ENCODE data around the gene SET. TPM values are rescaled to one million over a fixed set of nuclear protein-coding genes. Genes with fewer than 3 reads are reported as not detected.
A peak's percentile ranks its signal among the peaks of the same experiment; 100 is the strongest.
"Not testable (repeated sequence)": the region's sequence is repeated elsewhere in the genome, so short reads cannot be mapped to it uniquely, and the experiment has no call there.

The SET gene
- total RNA-seq, 1 donor from 2014 or later = 298 TPM

DNA sequence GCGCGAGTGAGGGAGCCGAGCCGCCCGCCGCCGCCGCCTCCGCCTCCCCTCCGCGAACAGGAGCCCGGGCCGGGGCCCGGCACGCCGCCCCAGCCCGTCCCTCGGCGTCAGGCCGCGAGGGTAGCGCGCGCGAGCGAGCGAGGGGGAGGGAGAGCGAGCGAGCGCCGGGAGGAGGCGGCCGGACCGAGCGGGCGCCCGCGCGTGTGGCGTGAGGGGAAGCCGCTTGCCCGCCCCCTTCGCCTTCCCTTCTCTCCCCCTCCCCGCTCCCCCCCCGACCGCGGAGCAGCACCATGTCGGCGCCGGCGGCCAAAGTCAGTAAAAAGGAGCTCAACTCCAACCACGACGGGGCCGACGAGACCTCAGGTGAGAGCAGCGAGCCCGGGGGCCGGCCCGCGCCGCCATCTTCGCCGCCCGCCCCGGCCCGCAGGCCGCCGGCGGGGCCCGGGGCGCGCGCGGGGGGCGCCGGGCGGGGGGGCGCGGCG, 312 bp downstream of the SET start:
- DNase-seq = no peak

DNA sequence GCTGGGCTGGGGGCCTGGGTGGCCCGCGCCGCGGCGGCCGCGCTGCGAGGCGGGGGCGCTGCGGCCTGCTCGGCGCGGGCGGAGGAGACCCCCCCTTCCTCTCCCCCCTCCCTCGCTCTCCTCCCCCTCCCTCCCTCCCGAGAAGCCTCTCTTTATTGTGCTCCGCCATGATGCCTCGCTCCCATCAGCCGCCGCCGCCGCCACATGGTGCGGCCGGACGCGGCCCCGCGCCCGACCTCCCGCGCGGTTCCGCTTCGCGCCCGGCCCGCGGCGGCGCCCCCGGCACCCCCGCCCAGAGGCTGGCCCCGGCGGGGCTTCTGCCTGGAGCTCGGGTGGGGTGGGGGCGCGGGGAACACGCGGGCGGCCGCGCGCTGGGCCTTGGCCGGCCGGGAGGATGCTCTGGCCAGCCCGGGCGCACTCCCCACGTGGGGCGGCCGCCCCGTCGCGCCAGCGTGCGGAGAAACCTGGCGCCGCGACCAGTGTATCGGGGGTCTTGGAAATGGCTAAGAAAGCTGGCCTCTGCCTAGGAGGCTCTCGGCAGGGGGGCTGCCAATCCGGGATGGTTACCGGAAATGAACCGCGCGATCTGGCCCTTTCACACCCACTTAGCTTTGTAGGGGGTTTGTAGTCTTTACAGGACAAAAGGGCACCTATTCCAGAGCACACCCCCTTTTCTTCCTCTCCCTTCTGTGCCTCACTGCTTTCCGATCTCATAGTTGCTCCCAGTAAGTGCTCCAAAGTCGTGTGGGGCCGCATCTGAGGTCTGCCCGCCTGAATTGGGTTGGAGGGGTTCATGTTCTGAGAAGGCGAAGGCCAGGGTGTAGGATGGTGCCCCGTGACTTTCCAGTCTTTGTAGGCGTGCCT, 1.0 kb downstream of the SET start:
- DNase-seq = peak; percentile 6

DNA sequence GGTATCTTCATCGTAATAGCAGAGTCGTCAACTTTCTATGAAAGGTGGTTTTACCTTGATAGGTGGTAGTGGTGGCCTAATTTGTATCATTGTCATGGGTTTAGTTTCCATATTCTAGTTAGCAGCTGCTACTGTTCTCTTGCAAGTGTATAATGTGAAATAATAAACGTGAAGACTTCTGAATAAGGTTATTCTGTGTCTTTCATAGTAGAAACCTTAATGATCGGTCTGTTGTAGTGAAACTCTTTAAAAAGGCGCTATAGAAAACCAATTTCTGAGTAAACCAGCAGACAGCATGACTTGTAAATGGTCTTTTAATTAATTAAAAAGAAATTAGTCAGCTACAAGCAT, 1.6 kb downstream of the SET start:
- DNase-seq = no peak

DNA sequence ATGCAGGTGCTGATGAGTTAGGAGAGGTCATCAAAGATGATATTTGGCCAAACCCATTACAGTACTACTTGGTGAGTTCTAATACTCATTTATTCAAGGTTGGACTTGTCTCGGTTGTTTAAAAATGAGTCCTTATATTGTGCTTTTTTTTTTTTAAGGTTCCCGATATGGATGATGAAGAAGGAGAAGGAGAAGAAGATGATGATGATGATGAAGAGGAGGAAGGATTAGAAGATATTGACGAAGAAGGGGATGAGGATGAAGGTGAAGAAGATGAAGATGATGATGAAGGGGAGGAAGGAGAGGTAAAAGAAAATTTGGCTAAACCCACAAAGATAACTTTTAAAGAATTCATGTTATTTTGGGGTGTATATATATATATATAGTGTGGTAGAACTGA, 4.7 kb downstream of the SET start:
- not testable (repeated sequence) for DNase-seq

DNA sequence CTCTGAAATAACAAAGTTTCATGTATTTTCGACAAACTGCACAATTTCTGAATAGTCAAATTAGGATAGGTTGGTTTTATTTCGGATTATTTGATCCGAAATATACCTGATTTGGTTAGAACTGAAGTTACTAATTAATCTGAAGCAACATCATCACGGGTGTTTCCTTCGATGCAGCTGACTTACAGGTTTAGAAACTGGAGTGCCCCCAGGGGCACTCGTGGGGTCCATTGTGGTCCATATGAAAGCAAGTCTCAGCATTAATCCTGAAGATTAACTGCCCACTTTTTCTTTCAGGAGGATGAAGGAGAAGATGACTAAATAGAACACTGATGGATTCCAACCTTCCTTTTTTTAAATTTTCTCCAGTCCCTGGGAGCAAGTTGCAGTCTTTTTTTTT, 5.3 kb downstream of the SET start:
- no peak for DNase-seq

DNA sequence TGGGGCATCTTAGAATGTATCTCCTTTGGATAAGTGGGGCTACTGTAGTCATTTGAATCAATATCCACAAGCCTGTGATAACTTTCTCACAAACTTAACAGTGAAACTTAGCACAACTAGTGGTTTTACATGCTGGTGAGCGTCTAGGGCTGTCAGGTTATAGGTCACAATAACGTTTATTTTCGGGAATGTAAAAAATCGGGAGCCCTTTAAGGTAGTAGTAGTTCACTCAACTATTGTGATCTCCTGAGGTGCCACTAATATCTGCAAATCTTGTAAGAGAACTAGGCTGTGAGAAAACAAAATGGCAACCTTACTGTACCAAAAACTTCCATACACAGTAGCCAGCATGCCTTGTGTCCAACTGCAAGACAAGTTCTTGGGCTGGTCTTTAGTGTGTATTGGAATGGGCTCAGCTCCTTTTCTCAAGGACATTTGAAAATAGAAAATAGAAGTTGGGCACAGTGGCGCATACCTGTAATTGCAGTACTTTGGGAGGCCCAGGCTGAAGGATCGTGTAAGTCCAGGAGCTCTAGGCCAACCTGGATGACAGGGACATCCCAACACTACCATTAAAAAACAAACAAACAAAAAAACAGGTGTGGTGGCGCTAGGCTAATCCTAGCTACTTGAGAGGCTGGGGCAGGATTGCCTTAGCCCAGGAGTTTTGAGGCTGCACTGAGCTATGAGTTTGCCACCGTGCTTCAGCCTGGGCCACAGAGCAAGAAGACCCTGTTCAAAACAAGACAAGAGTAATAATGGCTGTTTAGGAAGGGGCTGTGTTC, 8.1 kb downstream of the SET start:
- no peak for DNase-seq

DNA sequence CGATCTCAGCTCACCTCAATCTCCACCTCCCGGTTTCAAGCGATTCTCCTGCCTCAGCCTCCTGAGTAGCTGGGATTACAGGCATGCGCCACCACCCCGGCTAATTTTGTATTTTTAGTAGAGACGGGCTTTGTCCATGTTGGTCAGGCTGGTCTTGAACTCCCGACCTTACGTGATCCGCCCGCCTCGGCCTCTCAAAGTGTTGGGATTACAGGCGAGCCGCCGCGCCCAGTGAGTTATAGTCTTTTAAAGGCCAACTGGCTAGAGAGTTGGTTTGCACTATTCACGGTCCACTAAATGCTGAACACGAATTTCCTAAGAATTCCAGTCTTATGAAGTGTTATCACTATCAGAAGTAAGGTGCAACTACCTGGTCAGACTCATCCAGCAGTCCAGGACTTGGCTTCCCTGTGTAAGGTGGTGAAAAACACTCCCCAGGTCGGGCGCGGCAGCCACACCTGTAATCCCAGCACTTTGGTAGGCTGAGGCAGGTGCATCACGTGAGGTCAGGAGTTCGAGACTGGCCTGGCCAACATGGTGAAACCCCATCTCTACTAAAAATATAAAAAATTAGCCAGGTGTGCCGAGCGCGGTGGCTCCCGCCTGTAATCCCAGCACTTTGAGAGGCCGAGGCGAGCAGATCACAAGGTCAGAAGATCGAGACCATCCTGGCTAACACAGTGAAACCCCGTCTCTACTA, 10.2 kb downstream of the SET start:
- not testable (repeated sequence) for DNase-seq

DNA sequence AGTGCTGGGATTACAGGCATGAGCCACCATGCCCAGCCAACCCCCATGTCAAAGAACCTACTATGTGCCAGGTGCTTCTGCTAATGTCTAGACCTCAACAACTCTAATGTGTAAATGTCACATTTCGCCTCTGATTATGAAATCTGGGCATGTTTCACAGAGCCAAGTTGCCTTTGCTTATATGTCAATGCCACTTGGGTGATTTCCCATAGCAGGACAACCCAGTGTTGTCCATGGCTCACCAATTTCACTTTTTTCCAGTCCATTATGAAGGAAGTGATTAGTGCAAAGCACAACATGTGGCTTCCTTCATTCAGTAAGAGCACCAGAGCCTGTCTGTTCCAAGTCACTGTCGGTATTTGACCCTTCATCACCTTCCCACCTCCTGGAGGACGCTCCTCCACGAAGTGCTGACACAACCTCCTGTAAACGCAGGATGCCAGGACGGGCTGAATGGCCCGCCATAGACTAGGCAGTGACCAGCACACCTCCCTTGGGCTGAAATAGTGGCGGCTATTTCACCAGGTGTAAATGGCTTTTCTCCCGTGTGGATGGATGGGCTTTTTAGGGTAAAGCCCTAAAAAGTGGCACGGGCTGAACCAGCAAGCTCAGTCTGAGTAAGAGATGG, 12.3 kb downstream of the SET start:
- DNase-seq = no peak

DNA sequence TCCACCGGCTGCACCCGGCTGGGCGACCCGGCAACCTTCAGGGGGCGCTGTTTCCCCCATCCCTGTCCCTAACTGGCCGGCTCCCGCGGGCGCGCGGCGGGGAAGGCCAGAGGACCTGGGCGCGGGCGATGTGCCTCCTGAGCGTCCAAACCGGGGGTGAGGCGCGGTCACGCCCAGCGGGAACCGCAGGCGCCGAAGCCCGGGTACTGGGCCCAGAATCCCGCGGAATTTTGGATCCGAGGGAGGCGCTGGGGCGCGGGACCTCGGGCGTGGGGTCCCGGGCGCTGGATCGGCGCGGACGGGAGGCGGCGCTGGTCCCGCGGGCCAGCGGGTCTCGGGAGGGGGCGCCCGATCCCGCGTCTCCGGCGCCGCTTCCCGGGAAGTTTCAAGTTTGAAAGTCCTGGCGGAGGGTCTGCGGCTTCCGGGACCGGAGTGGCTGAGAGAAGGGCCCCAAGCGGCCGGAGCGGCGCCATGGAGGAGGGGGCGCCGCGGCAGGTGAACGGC, 13.5 kb downstream of the SET start, which contains the start of gene PKN3:
Gene PKN3, plus strand, starts transcription at position 59 of the 504 bp plus-strand sequence. Its CDS starts 413 bp downstream, at position 472.
- peak; percentile 33 for DNase-seq

DNA sequence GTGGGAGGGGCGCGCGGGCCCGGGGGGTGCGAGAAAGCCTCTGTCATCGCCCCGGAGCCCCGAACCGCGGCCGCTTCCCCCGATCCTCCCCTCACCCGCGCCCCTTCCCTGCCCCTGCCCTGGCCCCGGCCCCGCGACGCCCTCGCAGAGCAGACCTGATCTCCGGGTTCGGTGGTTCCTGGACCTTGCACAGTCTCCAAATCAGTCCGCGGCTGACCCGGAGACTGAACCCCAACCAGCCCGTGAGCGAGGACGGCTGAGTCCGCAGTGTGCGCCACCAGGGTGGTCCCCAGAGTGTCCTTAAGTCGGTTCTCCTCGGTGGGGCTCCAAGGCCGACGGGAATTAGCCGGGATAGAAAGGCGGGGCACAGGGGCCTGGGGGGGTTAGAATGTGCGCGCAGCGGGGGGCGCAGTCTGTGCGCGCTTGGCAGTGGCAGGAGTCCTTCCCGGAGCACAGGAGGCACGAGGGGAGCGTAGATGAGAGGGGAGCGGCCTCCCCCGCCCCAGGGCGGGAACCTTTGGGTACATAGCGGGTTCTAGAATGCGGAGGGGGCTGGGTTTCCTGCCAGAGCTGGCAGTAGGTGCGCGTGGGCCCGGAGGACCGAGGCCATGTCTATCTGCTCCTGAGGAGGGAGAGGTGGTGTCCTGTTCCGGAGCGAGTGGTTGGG, 14.1 kb downstream of the SET start:
- no peak for DNase-seq

DNA sequence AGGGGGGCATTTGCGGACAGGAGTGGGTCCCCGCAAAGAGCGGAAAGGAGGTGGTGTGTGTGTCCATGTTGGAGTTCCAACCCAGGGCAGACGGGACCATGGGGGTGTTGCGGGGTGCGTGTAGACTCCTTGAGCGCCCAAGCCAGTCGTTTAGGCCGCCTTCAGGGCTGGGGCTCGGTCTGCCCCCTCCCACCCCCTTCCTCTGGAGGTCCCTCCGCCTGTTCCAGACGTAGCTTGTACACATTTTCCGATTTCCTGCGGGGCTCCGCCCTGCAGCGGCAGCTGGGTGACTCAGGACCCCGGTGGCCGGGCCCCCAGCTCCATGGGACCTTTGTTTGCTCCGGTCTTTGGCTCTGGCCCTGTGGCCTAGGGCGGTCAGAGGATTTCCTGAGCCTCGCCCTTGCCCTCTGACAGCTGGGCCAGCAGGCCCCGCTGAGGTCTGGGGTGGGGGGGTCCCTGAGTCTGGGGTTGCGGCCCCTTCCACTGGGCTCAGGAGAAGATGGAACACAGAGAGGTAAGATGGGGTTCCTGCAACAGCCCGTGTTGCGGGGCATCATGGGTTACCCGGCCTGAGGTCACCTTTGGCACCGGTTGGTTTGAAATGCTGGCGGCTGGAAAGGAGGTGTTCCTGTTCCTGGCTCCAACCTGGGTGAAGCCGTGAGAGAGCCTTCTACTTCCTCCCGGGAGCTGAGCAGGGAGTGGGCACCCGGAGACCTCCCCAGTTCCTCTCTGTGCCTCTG, 14.8 kb downstream of the SET start:
- no peak for DNase-seq

DNA sequence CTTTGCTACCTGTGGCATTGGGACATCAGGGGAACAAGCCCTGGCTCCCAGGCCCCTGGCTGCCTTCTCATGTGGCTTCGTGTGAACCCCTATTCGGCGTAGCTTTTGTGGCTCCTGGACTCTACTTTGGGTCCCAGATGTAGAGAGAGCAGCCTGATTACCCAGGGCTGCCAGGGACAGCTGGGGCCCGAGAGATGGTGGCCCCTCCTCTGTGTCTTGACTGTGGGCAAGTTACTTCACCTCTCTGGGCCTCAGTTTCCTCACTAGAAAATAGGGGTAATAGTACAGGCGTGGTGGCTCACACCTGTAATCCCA, 15.3 kb downstream of the SET start:
- no peak for DNase-seq

DNA sequence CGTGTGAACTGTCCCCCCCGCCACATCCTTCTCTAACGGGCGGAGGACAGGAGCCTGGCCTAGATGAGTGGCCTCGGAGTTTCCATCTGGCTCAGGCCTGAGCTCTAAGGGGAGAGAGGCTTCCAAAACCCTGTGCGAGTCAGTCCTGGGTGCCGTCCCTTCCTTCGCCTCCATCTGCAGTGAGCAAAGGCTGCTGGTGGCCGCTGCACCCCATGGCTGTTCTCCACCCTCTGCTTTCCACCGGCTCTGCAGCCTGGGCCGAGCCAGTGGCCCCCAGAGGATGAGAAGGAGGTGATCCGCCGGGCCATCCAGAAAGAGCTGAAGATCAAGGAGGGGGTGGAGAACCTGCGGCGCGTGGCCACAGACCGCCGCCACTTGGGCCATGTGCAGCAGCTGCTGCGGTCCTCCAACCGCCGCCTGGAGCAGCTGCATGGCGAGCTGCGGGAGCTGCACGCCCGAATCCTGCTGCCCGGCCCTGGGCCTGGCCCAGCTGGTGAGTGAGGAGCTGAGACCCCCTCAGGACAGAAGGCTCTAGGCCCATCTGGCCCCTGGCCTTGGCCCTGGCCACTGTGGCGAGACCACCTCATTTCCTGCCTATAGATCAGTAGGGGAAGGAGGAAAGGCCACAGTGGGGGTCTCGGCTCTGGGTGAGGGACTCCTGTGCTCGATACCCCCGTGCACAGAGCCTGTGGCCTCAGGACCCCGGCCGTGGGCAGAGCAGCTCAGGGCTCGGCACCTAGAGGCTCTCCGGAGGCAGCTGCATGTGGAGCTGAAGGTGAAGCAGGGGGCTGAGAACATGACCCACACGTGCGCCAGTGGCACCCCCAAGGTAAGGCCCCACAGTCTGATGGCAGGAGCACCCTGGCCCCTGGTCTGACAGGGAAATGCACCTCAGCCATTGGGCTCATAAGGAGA, 16.3 kb downstream of the SET start:
- no peak for DNase-seq

DNA sequence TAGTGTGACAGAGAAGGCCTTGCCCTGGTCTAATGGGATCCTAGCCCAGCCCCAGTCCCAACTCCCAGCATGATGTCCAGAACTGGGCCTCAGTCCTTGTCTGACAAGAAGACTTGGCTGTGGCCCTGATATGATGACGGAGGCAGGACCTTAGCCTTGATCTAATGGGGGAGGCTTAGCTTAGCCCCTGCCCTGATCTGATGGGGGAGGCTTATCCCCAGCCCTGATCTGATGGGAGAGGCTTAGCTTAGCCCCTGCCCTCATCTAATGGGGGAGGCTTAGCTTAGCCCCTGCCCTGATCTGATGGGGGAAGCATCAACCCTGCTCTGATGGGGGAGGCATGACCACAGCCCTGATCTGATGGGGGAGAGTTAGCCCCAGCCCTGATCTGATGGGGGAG, 17.0 kb downstream of the SET start:
- no peak for DNase-seq

DNA sequence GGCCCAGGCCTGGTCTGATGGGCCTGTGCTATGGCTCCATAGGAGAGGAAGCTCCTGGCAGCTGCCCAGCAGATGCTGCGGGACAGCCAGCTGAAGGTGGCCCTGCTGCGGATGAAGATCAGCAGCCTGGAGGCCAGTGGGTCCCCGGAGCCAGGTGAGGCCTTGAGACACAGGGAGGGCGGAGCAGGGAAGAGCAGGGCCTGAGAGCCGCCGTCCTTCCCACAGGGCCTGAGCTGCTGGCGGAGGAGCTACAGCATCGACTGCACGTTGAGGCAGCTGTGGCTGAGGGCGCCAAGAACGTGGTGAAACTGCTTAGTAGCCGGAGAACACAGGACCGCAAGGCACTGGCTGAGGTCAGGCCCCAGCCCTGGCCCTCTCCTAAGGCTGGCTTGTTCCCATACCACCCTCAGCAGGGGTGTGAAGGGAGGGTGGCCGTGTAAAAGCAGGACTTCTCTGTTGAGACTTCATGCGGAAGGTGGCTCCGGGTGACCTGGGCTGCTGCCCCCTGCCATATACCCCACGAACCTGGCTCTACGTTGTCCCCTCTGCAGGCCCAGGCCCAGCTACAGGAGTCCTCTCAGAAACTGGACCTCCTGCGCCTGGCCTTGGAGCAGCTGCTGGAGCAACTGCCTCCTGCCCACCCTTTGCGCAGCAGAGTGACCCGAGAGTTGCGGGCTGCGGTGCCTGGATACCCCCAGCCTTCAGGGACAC, 17.8 kb downstream of the SET start:
- DNase-seq = no peak

DNA sequence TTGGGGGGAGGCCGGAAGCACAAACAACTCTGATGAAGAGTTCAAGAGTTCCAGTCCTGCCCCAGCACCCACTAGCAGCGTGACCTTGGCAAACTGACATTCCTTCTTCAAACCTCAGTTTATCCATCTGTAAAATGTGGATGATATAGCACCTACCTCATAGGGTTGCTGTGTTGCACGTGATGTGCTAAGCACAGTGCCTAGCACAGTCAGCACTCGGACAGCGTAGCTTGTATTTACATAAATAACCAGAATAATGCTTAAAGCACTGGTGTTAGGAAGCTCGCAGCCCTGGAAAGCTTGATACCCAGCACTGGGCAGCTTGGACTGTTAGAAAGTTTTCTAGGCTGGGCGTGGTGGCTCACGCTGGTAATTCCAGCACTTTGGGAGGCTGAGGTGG, 18.4 kb downstream of the SET start:
- DNase-seq = no peak

DNA sequence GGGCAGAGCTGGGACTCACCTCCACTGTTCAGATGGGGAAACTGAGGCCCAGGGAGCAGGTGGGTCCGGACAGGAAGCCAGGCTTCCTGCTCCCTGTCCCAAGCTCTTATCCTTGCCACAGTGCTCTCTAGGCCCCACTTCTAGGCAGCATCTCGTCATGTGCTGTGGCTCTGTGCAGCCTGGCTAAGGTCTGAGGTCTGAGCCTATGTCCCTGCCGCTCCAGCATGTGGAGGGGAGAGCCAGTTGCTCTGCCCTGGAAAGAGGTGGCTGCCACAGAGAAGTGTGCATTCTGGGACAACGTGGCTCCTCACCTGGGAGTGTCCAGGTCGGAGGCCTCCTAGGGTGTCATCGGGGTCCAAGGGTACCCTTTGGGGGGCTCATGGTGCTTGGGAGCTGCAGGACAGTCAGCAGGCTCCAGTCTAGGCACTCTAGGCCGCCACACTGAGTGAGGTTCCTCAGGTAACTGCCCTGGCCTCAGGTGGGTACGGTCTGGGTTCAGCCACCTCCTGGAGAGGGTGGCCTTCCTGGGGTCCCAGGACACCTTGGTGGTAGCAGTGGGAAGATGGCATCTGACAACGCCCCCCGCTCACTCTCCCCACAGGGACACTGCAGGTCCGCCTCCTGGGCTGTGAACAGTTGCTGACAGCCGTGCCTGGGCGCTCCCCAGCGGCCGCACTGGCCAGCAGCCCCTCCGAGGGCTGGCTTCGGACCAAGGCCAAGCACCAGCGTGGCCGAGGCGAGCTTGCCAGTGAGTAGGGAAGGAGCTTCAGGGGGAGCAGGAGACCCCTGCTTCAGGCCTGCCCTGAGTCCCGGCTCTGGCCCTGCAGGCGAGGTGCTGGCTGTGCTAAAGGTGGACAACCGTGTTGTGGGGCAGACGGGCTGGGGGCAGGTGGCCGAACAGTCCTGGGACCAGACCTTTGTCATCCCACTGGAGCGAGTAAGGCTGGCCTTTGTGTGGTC, 23.7 kb downstream of the SET start:
- DNase-seq = no peak

DNA sequence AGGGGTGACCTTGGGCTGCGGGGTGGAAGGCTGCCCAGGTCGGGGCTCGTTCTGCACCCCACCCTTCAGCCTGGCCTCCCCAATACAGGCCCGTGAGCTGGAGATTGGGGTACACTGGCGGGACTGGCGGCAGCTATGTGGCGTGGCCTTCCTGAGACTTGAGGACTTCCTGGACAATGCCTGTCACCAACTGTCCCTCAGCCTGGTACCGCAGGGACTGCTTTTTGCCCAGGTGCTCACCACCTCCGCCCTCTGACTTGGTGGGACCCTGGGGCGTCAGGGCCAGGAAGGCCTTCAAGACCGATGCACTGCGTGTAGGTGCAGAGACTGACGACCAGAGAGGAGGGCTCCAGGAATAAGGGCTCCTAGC, 24.4 kb downstream of the SET start:
- no peak for DNase-seq
